Measurements from ENCODE around the gene DBP. TPM values are rescaled to one million over a fixed set of nuclear protein-coding genes. Genes with fewer than 3 reads are reported as not detected.

The DBP gene
- total and polyA plus RNA-seq, 2 experiments from 2014 or later, result 5.7 to 6.3 TPM

DNA sequence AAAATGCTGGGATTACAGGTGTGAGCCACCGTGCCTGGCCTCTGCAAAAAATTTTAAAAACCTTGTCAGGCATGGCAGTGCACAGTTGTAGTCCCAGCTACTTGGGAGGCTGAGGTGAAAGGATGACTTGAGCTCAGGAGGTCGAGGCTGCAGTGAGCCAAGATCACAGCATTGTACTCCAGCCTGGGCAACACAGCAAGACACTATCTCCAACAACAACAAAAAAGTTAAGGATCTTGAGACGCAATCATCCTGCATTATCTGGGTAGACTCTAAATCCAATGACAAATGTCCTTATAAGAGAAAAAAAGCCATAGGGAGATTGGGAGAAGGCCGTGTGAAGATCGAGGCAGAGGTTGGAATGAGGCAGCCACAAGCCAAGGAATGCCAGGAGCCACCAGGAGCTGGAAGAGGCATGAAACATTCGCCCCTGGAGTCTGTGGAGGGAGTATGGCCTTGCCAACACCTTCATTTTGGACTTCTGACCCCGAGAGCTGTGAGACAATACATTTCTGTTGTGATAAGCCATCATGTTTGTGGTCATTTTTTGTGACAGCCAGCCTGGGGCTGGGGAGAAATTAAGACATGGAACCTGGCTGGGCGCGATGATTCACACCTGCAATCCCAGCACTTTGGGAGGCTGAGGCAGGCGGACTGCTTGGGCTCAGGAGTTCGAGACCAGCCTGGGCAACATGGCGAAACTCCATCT is 13.9 kb upstream of the DBP start:
- Histone ChIP-seq H3K36me3 (ENCODE audit: insufficient read depth) (no peaks in the 10 kb centered on the region), H3K4me3 (no peak overlapping the region), H3K4me2 (no peak overlapping the region), H4K20me1 (replicated peaks; ENCODE audit: insufficient read depth) (no peaks in the 10 kb centered on the region), H3K9me2 (ENCODE audit: insufficient read depth) (no peaks in the 10 kb centered on the region), H2AFZ (no peak overlapping the region), H3F3A (replicated peaks; ENCODE audit: low read depth) (0 out of 2 replicates have a peak, but pooled peaks cover 4% of the 10 kb centered on the region), H3K4me1 (ENCODE audit: insufficient read depth) (no peaks in the 10 kb centered on the region), H3K27ac (ENCODE audit: low read depth) (no peak overlapping the region), H3K79me2 (replicated peaks; ENCODE audit: insufficient read depth) (no peaks in the 10 kb centered on the region), H3K27me3 (ENCODE audit: insufficient read depth) (no peaks in the 10 kb centered on the region)
- H3K4me1 Mint-ChIP-seq, result peaks cover 9% of the 10 kb centered on the region
- H3K27me3 Mint-ChIP-seq (ENCODE audit: insufficient read depth, low read depth, poor library complexity), result peaks cover 9% of the 10 kb centered on the region
- H3K9me3 Mint-ChIP-seq, result peaks cover 3% of the 10 kb centered on the region; the same call in 1 of the 3 replicates
- no peak overlapping the region; the same call in 2 of the 3 replicates for H3K4me3 Mint-ChIP-seq
- no peak overlapping the region for H3K27ac Mint-ChIP-seq
- DNase-seq (ENCODE audit: low spot score) (no peak), ATAC-seq (no peak)
- no peak for TF ChIP-seq CREB1 (CRISPR knock-in tag; IDR thresholded peaks at IDR 0.05; ENCODE audit: low read depth)
- no peak for TF ChIP-seq ZNF462 (CRISPR knock-in tag; IDR thresholded peaks at IDR 0.05)
- no peaks in the 10 kb centered on the region; the same call in 1 of the 3 replicates for H3K36me3 Mint-ChIP-seq (ENCODE audit: low read depth)

DNA sequence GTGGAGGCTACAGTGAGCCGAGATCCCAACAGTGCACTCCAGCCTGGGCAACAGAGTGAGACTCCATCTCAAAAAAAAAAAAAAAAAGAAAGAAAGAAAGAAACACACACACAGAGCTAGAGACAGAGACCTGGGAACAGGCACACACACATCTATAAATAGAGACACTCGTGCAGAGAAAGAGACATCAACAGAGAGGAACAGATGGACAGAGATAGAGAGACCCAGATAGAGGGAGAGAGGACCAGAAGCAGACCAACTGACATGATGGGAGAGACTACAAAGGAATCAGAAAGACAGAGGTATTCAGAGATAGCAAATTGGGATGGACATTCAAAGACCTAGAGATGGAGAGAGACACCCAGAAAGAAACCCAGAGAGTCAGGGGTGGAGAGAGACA is 11.0 kb upstream of the DBP start:
- Mint-ChIP-seq H3K4me1 (peaks cover 14% of the 10 kb centered on the region), H3K4me3 (no peak overlapping the region), H3K36me3 (ENCODE audit: low read depth) (peaks cover 4% of the 10 kb centered on the region; the same call in 2 of the 3 replicates), H3K9me3 (peaks cover 3% of the 10 kb centered on the region; the same call in 1 of the 3 replicates), H3K27ac (no peak overlapping the region), H3K27me3 (ENCODE audit: insufficient read depth, low read depth, poor library complexity) (peaks cover 18% of the 10 kb centered on the region)
- Histone ChIP-seq H3K36me3 (ENCODE audit: insufficient read depth) (no peaks in the 10 kb centered on the region), H3K4me1 (ENCODE audit: insufficient read depth) (peaks cover 5% of the 10 kb centered on the region; the same call in 1 of the 2 replicates), H2AFZ (no peak overlapping the region), H4K20me1 (replicated peaks; ENCODE audit: insufficient read depth) (no peaks in the 10 kb centered on the region), H3K79me2 (replicated peaks; ENCODE audit: insufficient read depth) (no peaks in the 10 kb centered on the region), H3K4me2 (no peak overlapping the region), H3F3A (replicated peaks; ENCODE audit: low read depth) (0 out of 2 replicates have a peak, but pooled peaks cover 11% of the 10 kb centered on the region), H3K9me2 (ENCODE audit: insufficient read depth) (no peaks in the 10 kb centered on the region), H3K27ac (ENCODE audit: low read depth) (no peak overlapping the region), H3K4me3 (no peak overlapping the region), H3K27me3 (ENCODE audit: insufficient read depth) (no peaks in the 10 kb centered on the region)
- no peak for ATAC-seq
- no peak for DNase-seq (ENCODE audit: low spot score)
- TF ChIP-seq ZNF462 (CRISPR knock-in tag; IDR thresholded peaks at IDR 0.05) (no peak), JUNB (IDR thresholded peaks at IDR 0.05; ENCODE audit: unreplicated experiment) (no peak), NANOG (IDR thresholded peaks at IDR 0.05; ENCODE audit: borderline replicate concordance) (no peak)

Data from GM23338 (cell line).